HEK293 (cell line): ENCODE results near the gene RRP8.

Source experiments
- CTCF ChIA-PET: fragments of 350-600 bp; formaldehyde crosslinking; extraction: SDS; loops from one replicate; lab custom pipeline; 2021; ENCODE audit warnings: antibody characterized with exemption; lab: Yijun Ruan, JAX
- POLR2A ChIA-PET: fragments of 300-600 bp; formaldehyde crosslinking; extraction: SDS; loops from one replicate; lab custom pipeline; 2020; ENCODE audit warnings: antibody characterized with exemption, inconsistent platforms; lab: Yijun Ruan, JAX
- H3K27ac ChIP-seq: fragments of 200-500 bp; sonication (Bioruptor generic); 2 replicates; pipeline ENCODE4 v1.5.1; 2014; ENCODE audit warnings: low read depth, low read length, control low read depth, inconsistent platforms; ENCODE audit errors: extremely low read depth
- H3K36me3 ChIP-seq, 2 experiments: fragments of 200-500 bp in 1 of 2; sonication (Bioruptor generic) in 1 of 2; 1 replicate in 1 of 2; 2 replicates in 1 of 2; pipeline ENCODE4 v1.5.1; 2014 to 2017; ENCODE audit warnings: inconsistent platforms in 2 of 2, low read length in 2 of 2; ENCODE audit not compliant: control insufficient read depth in 2 of 2, insufficient read depth in 1 of 2
- H3K4me1 ChIP-seq: fragments of 200-500 bp; sonication (Bioruptor generic); 2 replicates; pipeline ENCODE4 v1.5.1; 2014; ENCODE audit warnings: mild to moderate bottlenecking, low read length, inconsistent platforms; ENCODE audit not compliant: control insufficient read depth, insufficient read depth
- H3K4me3 ChIP-seq: 2 replicates; pipeline ENCODE4 v1.5.1; 2011; ENCODE audit warnings: low read depth, mild to moderate bottlenecking, control low read depth, low read length, moderate library complexity
- H3K9me3 ChIP-seq: fragments of 200-500 bp; sonication (Bioruptor generic); 2 replicates; pipeline ENCODE4 v1.5.1; 2014; ENCODE audit warnings: low read depth, low read length, inconsistent platforms; ENCODE audit not compliant: control insufficient read depth, insufficient read depth
- EGR2 ChIP-seq: fragments of 450-650 bp; formaldehyde crosslinking; IDR thresholded peaks from 2 replicates; pipeline ENCODE4 v1.5.1; 2016; ENCODE audit warnings: low read depth, missing biosample characterization, missing genetic modification characterization
- GLIS1 ChIP-seq: fragments of 450-650 bp; formaldehyde crosslinking; IDR thresholded peaks from 2 replicates; pipeline ENCODE4 v1.5.1; 2016; ENCODE audit warnings: missing biosample characterization, missing genetic modification characterization
- KLF8 ChIP-seq: fragments of 450-650 bp; formaldehyde crosslinking; IDR thresholded peaks from 2 replicates; pipeline ENCODE4 v1.5.1; 2016; ENCODE audit warnings: missing biosample characterization, missing genetic modification characterization
- KLF9 ChIP-seq: fragments of 450-650 bp; formaldehyde crosslinking; IDR thresholded peaks from 2 replicates; pipeline ENCODE4 v1.5.1; 2016; ENCODE audit warnings: missing biosample characterization, missing genetic modification characterization, low read depth
- MYNN ChIP-seq: fragments of 450-650 bp; formaldehyde crosslinking; IDR thresholded peaks from 2 replicates; pipeline ENCODE4 v1.5.1; 2016; ENCODE audit warnings: missing biosample characterization, missing genetic modification characterization, borderline replicate concordance
- MZF1 ChIP-seq: fragments of 450-650 bp; formaldehyde crosslinking; IDR thresholded peaks from 2 replicates; pipeline ENCODE4 v1.5.1; 2017; ENCODE audit warnings: missing biosample characterization, missing genetic modification characterization, borderline replicate concordance
- PRDM1 ChIP-seq: fragments of 450-650 bp; formaldehyde crosslinking; IDR thresholded peaks from 2 replicates; pipeline ENCODE4; 2016; ENCODE audit warnings: missing biosample characterization, missing genetic modification characterization
- SETDB1 ChIP-seq: IDR thresholded peaks from one replicate; pipeline ENCODE4 v1.6.1; 2017; ENCODE audit warnings: mild to moderate bottlenecking, low read length, moderate library complexity, mixed read lengths; ENCODE audit not compliant: insufficient read length
- SP3 ChIP-seq: fragments of 450-650 bp; formaldehyde crosslinking; IDR thresholded peaks from 2 replicates; pipeline ENCODE4 v1.5.1; 2016; ENCODE audit warnings: missing biosample characterization, missing genetic modification characterization
- SP7 ChIP-seq: fragments of 450-650 bp; formaldehyde crosslinking; IDR thresholded peaks from 2 replicates; pipeline ENCODE4 v1.5.1; 2016; ENCODE audit warnings: missing biosample characterization, missing genetic modification characterization
- TCF7L2 ChIP-seq: IDR thresholded peaks from 2 replicates; pipeline ENCODE4 v1.6.1; 2011; ENCODE audit warnings: low read depth, mild to moderate bottlenecking, inconsistent platforms, low read length, moderate library complexity, borderline replicate concordance
- ZBTB26 ChIP-seq: fragments of 450-650 bp; formaldehyde crosslinking; optimal IDR thresholded peaks from 2 replicates; pipeline ENCODE3; 2016; ENCODE audit warnings: missing biosample characterization, mild to moderate bottlenecking, missing genetic modification characterization
- ZBTB44 ChIP-seq: fragments of 450-650 bp; IDR thresholded peaks from 2 replicates; pipeline ENCODE4 v1.5.1; 2018; ENCODE audit warnings: missing biosample characterization, mild to moderate bottlenecking, missing genetic modification characterization
- ZFHX2 ChIP-seq: fragments of 450-650 bp; formaldehyde crosslinking; conservative IDR thresholded peaks from 2 replicates; pipeline ENCODE4 v1.5.1; 2016; ENCODE audit warnings: missing biosample characterization, missing genetic modification characterization
- ZNF16 ChIP-seq: fragments of 450-650 bp; formaldehyde crosslinking; IDR thresholded peaks from 2 replicates; pipeline ENCODE4 v1.5.1; 2016; ENCODE audit warnings: low read depth, missing biosample characterization, missing genetic modification characterization
- ZNF324 ChIP-seq: fragments of 450-650 bp; formaldehyde crosslinking; IDR thresholded peaks from 2 replicates; pipeline ENCODE4 v1.5.1; 2016; ENCODE audit warnings: missing biosample characterization, missing genetic modification characterization
- ZNF404 ChIP-seq: fragments of 450-650 bp; formaldehyde crosslinking; IDR thresholded peaks from 2 replicates; pipeline ENCODE4 v1.5.1; 2017; ENCODE audit warnings: missing biosample characterization, missing genetic modification characterization
- ZNF596 ChIP-seq: fragments of 450-650 bp; IDR thresholded peaks from 2 replicates; pipeline ENCODE4 v1.5.0; 2018; ENCODE audit warnings: missing biosample characterization, mild to moderate bottlenecking, missing genetic modification characterization, moderate library complexity
- ZNF600 ChIP-seq: fragments of 450-650 bp; formaldehyde crosslinking; IDR thresholded peaks from 2 replicates; pipeline ENCODE4 v1.5.1; 2016; ENCODE audit warnings: missing biosample characterization, missing genetic modification characterization
- ZNF639 ChIP-seq: fragments of 450-650 bp; formaldehyde crosslinking; IDR thresholded peaks from 2 replicates; pipeline ENCODE4 v1.5.1; 2016; ENCODE audit warnings: missing biosample characterization, missing genetic modification characterization
- ZNF664 ChIP-seq: fragments of 450-650 bp; formaldehyde crosslinking; IDR thresholded peaks from 2 replicates; pipeline ENCODE4 v1.5.1; 2016; ENCODE audit warnings: missing biosample characterization, missing genetic modification characterization
- ZSCAN23 ChIP-seq: fragments of 450-650 bp; formaldehyde crosslinking; IDR thresholded peaks from 2 replicates; pipeline ENCODE4 v1.5.1; 2016; ENCODE audit warnings: missing biosample characterization, missing genetic modification characterization
- ZXDB ChIP-seq: fragments of 450-650 bp; formaldehyde crosslinking; IDR thresholded peaks from 2 replicates; pipeline ENCODE4 v1.5.1; 2016; ENCODE audit warnings: missing biosample characterization, missing genetic modification characterization

RRP8 gene

GRCh38 chr11:6603287-6604080 lies at the start of gene RRP8, which contains the start of gene ILK (continued):
- 0 out of 2 replicates have a peak, but pooled peaks have one; percentile 55 for TF ChIP-seq ZNF639 (tag by site-specific recombination)
- TF ChIP-seq ZNF324 (tag by site-specific recombination), result 0 out of 2 replicates have a peak, but pooled peaks have one; percentile 70
- TF ChIP-seq KLF9 (tag by site-specific recombination), result peak; percentile 46
- 0 out of 2 replicates have a peak, but pooled peaks have one; percentile 5 for TF ChIP-seq EGR2
- peak; percentile 18; the same call in 1 of the 2 replicates for TF ChIP-seq ZSCAN23 (tag by site-specific recombination)
- TF ChIP-seq ZNF600, result peak; percentile 84
- TF ChIP-seq ZNF596 (tag by site-specific recombination), result peak; percentile 11; the same call in 1 of the 2 replicates
- TF ChIP-seq SP3 (tag by site-specific recombination), result peak; percentile 71
- peak; percentile 68 for TF ChIP-seq ZXDB (tag by site-specific recombination)
- TF ChIP-seq ZBTB26 (tag by site-specific recombination), result peak; percentile 71

- no peak overlapping the region for H3K27ac ChIP-seq
- no peaks in the 10 kb centered on the region for H3K4me1 ChIP-seq
- no peaks in the 10 kb centered on the region for H3K9me3 ChIP-seq
- CTCF ChIA-PET, result no interaction called here
- no peaks in the 10 kb centered on the region for H3K36me3 ChIP-seq
- POLR2A ChIA-PET, result no interaction called here
- TF ChIP-seq ZNF664 (tag by site-specific recombination), result no peak
- TF ChIP-seq ZNF404 (tag by site-specific recombination), result no peak
- peak; percentile 55 for TF ChIP-seq ZFHX2 (tag by site-specific recombination)
- TF ChIP-seq MYNN, result no peak
- TF ChIP-seq EGR2, result peak; percentile 77; the same call in 1 of the 2 replicates
- no peak overlapping the region for H3K4me3 ChIP-seq
Measured at GRCh38 chr11:6653097-6653496, 49.7 kb upstream of the RRP8 start.

GRCh38 chr11:6652182-6652581 lies 48.8 kb upstream of the RRP8 start:
- POLR2A ChIA-PET, result no interaction called here
- Histone ChIP-seq H3K36me3 (no peaks in the 10 kb centered on the region), H3K4me1 (no peaks in the 10 kb centered on the region), H3K4me3 (no peak overlapping the region)
- TF ChIP-seq PRDM1 (tag by site-specific recombination), result 0 out of 2 replicates have a peak, but pooled peaks have one; percentile 27
- TF ChIP-seq MYNN, result no peak
- TF ChIP-seq, all 188 proteins: peak for 1
- H3K9me3 ChIP-seq, result no peaks in the 10 kb centered on the region
- CTCF ChIA-PET, result no interaction called here
- H3K27ac ChIP-seq, result no peak overlapping the region

GRCh38 chr11:6650980-6651379 lies 47.6 kb upstream of the RRP8 start:
- no peak overlapping the region for H3K27ac ChIP-seq
- no peaks in the 10 kb centered on the region for H3K4me1 ChIP-seq
- no peaks in the 10 kb centered on the region for H3K36me3 ChIP-seq
- no peak overlapping the region for H3K4me3 ChIP-seq
- ChIA-PET POLR2A (no interaction called here), CTCF (interaction anchor here (0.6 to 1.2 kb wide), 3 partner anchors 105 to 364 kb away, joined by 3 read pairs; no protein-coding TSS in a partner anchor)
- TF ChIP-seq ZBTB44, result no peak
- TF ChIP-seq MZF1, result no peak
- TF ChIP-seq ZNF16, result no peak
- TF ChIP-seq SP7 (tag by site-specific recombination), result no peak
- TF ChIP-seq SETDB1, result no peak
- no peak for TF ChIP-seq KLF8 (tag by site-specific recombination)
- TF ChIP-seq GLIS1, result 0 out of 2 replicates have a peak, but pooled peaks have one; percentile 16
- TF ChIP-seq TCF7L2, result no peak
- peak; percentile 21; the same call in 1 of the 2 replicates for TF ChIP-seq ZNF600
- H3K9me3 ChIP-seq, result no peaks in the 10 kb centered on the region
